GM18858 (cell line): Measurements from ENCODE around the gene KCTD5.
"Not testable (repeated sequence)": the region's sequence is repeated elsewhere in the genome, so short reads cannot be mapped to it uniquely, and the experiment has no call there.

Experiments used
- ATAC-seq: cut with Tn5 transposase; IDR thresholded peaks from one replicate; pipeline ENCODE4 v1.9.1; 2021; ENCODE audit not compliant: unreplicated experiment

The KCTD5 gene

GRCh38 chr16:2696601-2697250 is 14.4 kb downstream of the KCTD5 start:
- ATAC-seq, result not testable (repeated sequence)

DNA sequence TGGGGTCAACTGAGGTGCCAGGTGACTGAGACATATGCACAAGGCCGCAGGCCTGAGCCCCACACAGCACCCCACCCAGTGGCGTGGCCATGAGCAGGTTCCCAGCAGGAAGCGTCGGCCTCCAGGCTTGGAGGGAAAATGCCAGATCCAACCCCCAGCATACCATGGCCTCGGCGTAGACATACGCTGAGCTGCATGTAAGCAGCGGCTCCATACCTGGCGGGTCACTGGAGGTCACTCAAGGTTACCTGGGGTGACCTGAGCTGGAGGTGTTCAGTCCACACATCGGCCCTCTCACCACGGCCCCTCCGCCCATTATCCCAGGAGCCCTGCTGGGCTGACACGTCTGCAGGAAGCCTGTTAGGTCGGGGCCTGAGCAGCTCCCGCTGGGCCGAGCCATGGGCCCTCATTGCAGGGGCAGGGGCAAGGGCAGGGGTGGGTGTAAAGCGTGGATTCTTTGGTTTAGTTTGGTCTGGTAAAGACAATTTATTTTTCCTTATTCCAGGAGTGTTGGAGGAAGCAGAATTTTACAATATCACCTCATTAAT is 15.2 kb downstream of the KCTD5 start:
- no peak for ATAC-seq

- no peak for ATAC-seq
Observed at GRCh38 chr16:2698103-2698870, 16.0 kb downstream of the KCTD5 start.

DNA sequence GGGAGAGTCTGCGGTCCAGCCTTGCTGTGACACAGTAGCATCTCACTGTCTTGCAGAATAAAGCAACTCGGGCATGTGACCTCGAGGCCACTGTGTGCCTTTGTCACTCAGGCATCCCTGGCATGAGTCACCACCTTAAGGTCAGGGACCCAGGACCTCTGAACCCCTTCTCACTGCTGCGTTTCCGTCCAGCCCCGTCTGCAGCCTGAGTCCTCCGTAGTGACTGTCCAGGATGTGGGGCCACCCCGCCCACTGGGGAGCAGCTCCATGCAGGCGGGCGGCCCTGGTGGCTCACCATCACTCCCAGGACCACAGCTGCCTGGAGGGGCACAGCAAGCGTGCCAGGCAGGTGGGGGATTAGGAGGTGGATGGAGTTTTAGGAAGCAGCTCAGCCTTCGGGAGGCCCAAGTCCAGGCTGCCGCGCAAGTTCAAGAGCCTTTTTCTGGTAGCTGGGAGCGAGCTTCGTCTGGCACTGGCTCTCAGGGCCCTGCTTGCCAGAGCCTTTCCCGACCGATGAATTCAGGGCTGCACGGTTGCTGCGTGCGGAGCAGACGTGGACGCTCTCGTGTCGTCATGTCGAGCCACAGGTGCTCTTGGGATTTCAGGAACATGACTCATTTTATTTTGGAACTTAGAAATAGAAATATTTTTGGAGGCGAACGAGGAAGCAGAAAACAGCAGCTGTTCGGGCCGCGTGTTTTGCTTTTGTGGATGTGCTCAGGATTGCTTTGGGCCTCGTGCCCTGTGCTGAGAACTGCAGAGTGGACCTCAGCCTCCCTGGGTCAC is 16.8 kb downstream of the KCTD5 start:
- no peak for ATAC-seq

DNA sequence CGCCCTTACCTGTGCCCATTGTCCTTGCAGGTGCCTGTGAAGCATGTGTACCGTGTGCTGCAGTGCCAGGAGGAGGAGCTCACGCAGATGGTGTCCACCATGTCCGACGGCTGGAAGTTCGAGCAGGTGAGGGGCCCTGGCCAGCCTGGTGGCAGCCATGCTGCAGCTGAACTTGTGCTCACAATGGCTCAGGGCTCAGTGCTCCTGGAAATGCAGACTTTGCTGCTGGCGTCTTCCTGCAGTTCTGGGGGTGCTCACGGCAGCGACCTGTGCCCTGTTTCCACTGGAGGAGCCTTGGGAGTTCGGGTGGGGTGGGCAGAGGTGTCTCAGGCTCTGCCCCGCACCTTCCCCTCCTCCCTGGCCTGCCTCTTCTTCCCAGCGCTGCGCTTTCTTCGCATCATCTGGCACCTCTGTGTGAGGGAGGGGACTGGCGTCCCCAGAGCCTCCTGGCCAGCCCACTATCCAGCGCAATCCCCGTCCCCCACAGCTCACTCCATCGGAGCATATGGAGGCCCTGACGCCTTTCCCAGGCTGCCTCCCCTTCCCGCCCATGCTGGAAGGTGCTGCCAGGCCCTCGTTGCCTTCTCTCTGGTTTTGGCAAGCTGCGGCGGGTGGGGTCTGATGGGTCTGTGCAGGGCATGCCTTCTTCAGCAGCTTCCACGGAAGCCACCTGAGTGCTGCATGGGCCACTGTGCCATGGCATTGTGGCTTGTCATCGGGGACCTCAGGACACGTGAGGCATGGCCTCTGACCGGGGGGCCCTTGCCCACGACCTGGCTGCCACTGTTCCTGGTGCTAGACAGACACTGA is 17.7 kb downstream of the KCTD5 start:
- ATAC-seq, result no peak

GRCh38 chr16:2700786-2701185 is 18.5 kb downstream of the KCTD5 start:
- ATAC-seq, result no peak

- no peak for ATAC-seq
Observed at GRCh38 chr16:2701272-2701671, 18.9 kb downstream of the KCTD5 start.

DNA sequence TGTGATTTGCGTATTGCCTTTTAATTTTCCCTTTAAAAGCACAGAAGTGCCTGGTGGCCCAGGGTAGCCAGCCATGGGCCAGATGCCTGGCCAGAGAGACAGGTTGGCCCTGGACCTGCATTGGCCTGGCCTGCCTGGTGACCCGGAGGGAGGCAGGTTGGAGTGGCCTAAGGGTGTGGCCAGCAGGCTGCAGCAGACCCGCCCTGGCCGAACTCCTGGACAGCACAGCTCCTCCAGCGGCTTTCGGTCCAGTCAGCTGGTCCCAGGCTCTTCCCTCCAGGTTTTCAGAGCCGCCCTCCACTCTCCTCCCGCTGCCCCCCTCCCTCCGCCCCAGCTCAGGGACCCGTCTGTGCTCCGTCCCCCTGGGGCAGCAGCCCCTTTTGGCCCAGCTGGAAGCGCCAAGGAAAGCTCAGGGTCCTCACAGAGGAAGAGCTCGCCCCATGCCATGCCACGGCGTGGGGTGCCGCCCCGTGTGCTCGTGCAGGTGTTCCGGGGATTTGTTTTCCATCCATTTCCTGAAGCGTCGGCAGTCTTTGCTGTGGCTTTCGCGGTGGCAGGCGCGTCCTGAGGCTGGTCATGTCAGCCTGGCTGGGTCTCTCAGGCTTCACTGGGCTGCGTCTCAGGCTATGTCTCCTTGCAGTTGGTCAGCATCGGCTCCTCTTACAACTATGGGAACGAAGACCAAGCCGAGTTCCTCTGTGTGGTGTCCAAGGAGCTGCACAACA is 19.6 kb downstream of the KCTD5 start:
- no peak for ATAC-seq

GRCh38 chr16:2702438-2702825 is 20.1 kb downstream of the KCTD5 start:
- no peak for ATAC-seq

- no peak for ATAC-seq
Observed at GRCh38 chr16:2702871-2703745, 20.8 kb downstream of the KCTD5 start.

DNA sequence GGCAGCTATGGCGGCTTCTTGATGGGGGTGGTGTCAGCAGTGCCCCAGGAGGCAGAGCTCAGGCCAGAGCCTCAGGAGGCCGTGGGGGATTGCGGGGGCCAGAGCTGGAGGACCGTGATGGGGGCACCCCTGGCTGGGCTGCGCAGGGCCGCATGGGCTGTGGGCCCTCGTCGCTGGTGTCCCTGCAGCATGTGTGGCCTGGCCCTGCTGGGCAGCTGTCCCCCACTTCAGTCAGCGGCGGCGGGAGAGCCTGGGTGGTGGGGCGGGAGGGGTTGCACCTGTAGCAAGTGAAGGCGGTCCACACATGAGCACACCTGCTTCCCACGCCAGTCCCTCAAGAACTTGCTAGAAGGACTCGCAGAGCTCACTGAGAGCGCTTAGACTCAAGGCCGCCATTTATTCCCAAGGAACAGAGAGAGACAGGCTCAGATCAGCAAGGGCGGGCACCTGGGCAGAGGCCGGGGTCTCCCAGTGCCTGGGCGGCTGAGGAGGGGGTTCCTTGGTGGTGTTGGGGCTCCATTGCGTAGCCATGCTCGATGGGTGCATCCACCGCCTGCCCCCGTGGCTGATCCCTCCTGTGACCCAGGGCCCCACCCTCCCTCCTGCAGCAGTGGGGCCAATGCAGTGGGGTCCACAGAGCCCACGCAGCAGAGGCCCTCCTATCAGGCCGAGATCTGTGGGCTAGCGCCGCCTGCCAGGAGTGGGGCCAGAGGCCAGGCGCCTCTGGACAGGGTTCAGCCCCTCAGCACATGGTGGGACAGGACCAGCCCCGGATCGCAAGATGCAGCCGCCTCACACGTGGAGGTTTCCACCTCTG is 22.1 kb downstream of the KCTD5 start:
- ATAC-seq, result no peak

DNA sequence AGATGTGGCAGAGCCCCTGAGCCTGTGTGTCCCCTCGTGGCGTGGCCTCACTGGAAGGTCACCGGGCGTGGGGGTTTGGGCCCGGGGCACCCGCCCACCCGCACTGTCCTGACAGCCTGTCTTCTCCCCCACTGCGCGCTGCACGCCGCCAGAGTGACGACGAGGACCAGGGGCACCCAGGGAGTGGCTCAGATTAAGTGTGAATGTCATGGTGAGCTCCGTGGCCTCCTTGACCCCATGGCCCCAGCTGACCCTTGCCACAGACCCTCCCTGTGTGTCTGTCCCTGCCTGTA is 22.6 kb downstream of the KCTD5 start:
- ATAC-seq, result no peak

DNA sequence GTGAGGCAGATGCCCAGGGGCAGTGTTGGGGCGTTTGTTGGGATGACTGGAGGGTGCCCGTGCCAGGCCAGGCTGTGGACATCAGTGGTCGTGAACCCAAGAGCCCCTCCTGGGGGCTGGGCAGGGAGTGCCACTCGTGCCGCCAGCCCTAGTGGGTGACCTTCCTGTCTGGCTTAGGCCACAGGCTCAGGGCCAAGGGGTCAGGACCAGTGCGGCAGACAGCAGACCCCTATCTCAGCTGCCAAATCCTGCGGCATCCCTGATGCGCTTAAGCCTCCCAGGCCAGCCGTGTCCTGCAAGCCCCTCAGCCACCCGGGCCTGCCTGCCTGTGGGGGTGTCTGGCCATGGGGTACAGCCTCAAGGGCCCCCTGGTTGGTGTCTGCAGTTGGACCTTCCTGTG is 23.0 kb downstream of the KCTD5 start:
- ATAC-seq, result no peak

DNA sequence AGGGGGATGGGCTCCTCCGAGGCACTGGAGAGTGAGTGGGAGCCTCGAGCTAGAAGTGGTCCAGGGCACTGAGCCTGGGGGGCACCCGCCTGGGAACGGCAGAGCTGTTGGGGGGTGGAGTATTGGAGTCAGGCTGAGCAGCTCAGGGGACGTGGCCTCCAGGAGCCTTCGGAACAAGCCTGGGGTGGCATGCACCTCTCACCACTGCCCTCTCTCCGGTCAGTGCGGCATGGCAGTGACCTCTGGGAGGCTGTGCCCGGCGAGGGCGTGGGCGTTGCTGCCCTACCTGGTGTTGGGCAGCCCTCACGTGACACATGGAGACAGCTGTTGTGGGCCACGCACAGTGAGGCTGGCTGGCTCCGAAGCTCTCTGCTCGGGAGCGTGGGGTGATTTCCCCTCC is 23.8 kb downstream of the KCTD5 start:
- no peak for ATAC-seq

- ATAC-seq, result no peak
Observed at GRCh38 chr16:2706611-2707311, 24.4 kb downstream of the KCTD5 start.

- no peak for ATAC-seq
Observed at GRCh38 chr16:2707368-2708289, 25.3 kb downstream of the KCTD5 start.

DNA sequence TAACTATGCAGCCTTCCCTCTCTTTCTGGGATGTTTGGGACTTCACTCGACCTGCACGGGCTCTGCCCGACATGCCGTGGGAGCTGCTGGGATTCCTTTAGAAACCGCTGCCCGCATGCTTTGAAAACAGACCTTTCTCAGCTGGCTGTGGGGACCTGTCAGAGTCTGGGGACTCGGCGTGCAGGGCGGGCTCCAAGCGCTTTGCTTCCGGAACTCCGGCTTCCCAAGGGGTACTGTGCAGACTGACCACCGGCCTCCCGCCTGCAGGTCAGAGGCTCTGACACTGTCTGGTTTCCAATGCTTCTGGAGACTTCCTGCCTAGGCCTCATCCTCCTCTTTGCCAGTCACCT is 25.9 kb downstream of the KCTD5 start:
- no peak for ATAC-seq
